Measurements from ENCODE around the gene CHGA. TPM values are rescaled to one million over a fixed set of nuclear protein-coding genes. Genes with fewer than 3 reads are reported as not detected.

CHGA gene
- total and polyA plus RNA-seq, 2 donors (not counting 1 experiment from before 2014, with no cell fraction given), result not detected

GRCh38 chr14:92885279-92886061 lies 37.5 kb upstream of the CHGA start:
- ChIA-PET CTCF (no interaction called here), POLR2A (no interaction called here)
- no peak overlapping the region for H3K27ac Mint-ChIP-seq
- H3K4me1 Mint-ChIP-seq, result no peaks in the 10 kb centered on the region
- Histone ChIP-seq H3K4me1 (ENCODE audit: control insufficient read depth in 2 of 2, insufficient read depth in 2 of 2, low read length in 2 of 2) (no peaks in the 10 kb centered on the region), H2AFZ (ENCODE audit: insufficient read depth, low read depth, low read length, poor library complexity, severe bottlenecking) (no peak overlapping the region), H3K9me3 (ENCODE audit: control extremely low read depth in 1 of 3, control insufficient read depth in 2 of 3, insufficient read depth in 1 of 3, low read length in 2 of 3) (peaks cover 0 to 14% (median 0%) of the 10 kb centered on the region in 3 donors), H3K27ac (ENCODE audit: low read length in 2 of 2) (no peak overlapping the region), H3K27me3 (replicated peaks in 1 of 4; ENCODE audit: control extremely low read depth in 1 of 4, control insufficient read depth in 3 of 4, insufficient read depth in 4 of 4, low read length in 3 of 4) (peaks cover 0 to 30% (median 7%) of the 10 kb centered on the region in 4 experiments), H3K36me3 (replicated peaks in 1 of 2; ENCODE audit: control extremely low read depth in 1 of 2, control insufficient read depth in 1 of 2, extremely low read depth in 1 of 2, insufficient read depth in 2 of 2, low read length in 1 of 2) (no peaks in the 10 kb centered on the region), H3K9ac (ENCODE audit: low read length) (no peak overlapping the region), H4K20me1 (ENCODE audit: control insufficient read depth, insufficient read depth, low read length, poor library complexity, severe bottlenecking) (no peaks in the 10 kb centered on the region), H3K4me3 (ENCODE audit: control extremely low read depth in 1 of 5, extremely low read depth in 1 of 5, insufficient read depth in 1 of 5, low read depth in 2 of 5, low read length in 4 of 5) (no peak overlapping the region), H3K79me2 (ENCODE audit: control insufficient read depth, insufficient read depth, low read length) (no peaks in the 10 kb centered on the region), H3K4me2 (replicated peaks; ENCODE audit: low read depth, low read length, poor library complexity, severe bottlenecking) (no peak overlapping the region)
- no peak for DNase-seq
- WGBS (ENCODE audit: insufficient coverage), result 86% methylated on average over 8 of the region's 8 CpGs
- no peak overlapping the region for H3K4me3 Mint-ChIP-seq
- peaks cover 48% of the 10 kb centered on the region for H3K27me3 Mint-ChIP-seq
- no peak for ATAC-seq (ENCODE audit: low read depth)
- TF ChIP-seq CTCF (IDR thresholded peaks at IDR 0.05) (no peak), EZH2 (IDR thresholded peaks at IDR 0.05; ENCODE audit: borderline replicate concordance, insufficient read depth, low read depth, low read length, poor library complexity, severe bottlenecking) (no peak)
- intact Hi-C loops (cut with micrococcal nuclease), result no loop called here
- peaks cover 2% of the 10 kb centered on the region for H3K9me3 Mint-ChIP-seq (ENCODE audit: insufficient read depth)

GRCh38 chr14:92886337-92886736 lies 36.6 kb upstream of the CHGA start:
- CTCF ChIA-PET, result interaction anchor here (1.4 kb wide), 1 partner anchor 36 kb away, joined by 3 read pairs; no protein-coding TSS in a partner anchor
- H3K27ac ChIP-seq (ENCODE audit: low read length in 2 of 2), result no peak overlapping the region
- intact Hi-C loops (cut with micrococcal nuclease), result no loop called here

More at GRCh38 chr14:92886337-92886736, 36.6 kb upstream of the CHGA start:
- H3K4me3 ChIP-seq (ENCODE audit: control extremely low read depth in 1 of 5, extremely low read depth in 1 of 5, insufficient read depth in 1 of 5, low read depth in 2 of 5, low read length in 4 of 5), result no peak overlapping the region
- peaks cover 0 to 14% (median 0%) of the 10 kb centered on the region in 3 donors for H3K9me3 ChIP-seq (ENCODE audit: control extremely low read depth in 1 of 3, control insufficient read depth in 2 of 3, insufficient read depth in 1 of 3, low read length in 2 of 3)
- H3K9me3 Mint-ChIP-seq (ENCODE audit: insufficient read depth), result peaks cover 2% of the 10 kb centered on the region
- no peak for TF ChIP-seq EZH2 (IDR thresholded peaks at IDR 0.05; ENCODE audit: borderline replicate concordance, insufficient read depth, low read depth, low read length, poor library complexity, severe bottlenecking)
- no peak for TF ChIP-seq CTCF (IDR thresholded peaks at IDR 0.05)
- H3K4me1 ChIP-seq (ENCODE audit: control insufficient read depth in 2 of 2, insufficient read depth in 2 of 2, low read length in 2 of 2), result no peaks in the 10 kb centered on the region
- POLR2A ChIA-PET, result no interaction called here
- DNase-seq (no peak), ATAC-seq (ENCODE audit: low read depth) (no peak)
- H3K36me3 ChIP-seq (replicated peaks in 1 of 2; ENCODE audit: control extremely low read depth in 1 of 2, control insufficient read depth in 1 of 2, extremely low read depth in 1 of 2, insufficient read depth in 2 of 2, low read length in 1 of 2), result no peaks in the 10 kb centered on the region
- H3K4me1 Mint-ChIP-seq, result no peaks in the 10 kb centered on the region
- peaks cover 43% of the 10 kb centered on the region for H3K27me3 Mint-ChIP-seq
- H3K79me2 ChIP-seq (ENCODE audit: control insufficient read depth, insufficient read depth, low read length), result no peaks in the 10 kb centered on the region
- 76% methylated on average over 6 of the region's 11 CpGs for WGBS (ENCODE audit: insufficient coverage)
- no peak overlapping the region for H3K4me2 ChIP-seq (replicated peaks; ENCODE audit: low read depth, low read length, poor library complexity, severe bottlenecking)
- no peak overlapping the region for H2AFZ ChIP-seq (ENCODE audit: insufficient read depth, low read depth, low read length, poor library complexity, severe bottlenecking)
- H3K9ac ChIP-seq (ENCODE audit: low read length), result no peak overlapping the region
- H4K20me1 ChIP-seq (ENCODE audit: control insufficient read depth, insufficient read depth, low read length, poor library complexity, severe bottlenecking), result no peaks in the 10 kb centered on the region
- H3K4me3 Mint-ChIP-seq, result no peak overlapping the region
- H3K27me3 ChIP-seq (replicated peaks in 1 of 4; ENCODE audit: control extremely low read depth in 1 of 4, control insufficient read depth in 3 of 4, insufficient read depth in 4 of 4, low read length in 3 of 4), result peaks cover 0 to 24% (median 5%) of the 10 kb centered on the region in 4 experiments
- no peak overlapping the region for H3K27ac Mint-ChIP-seq

Measured in B cell (primary cell).